ENCODE results near the gene NUDT7. TPM values are rescaled to one million over a fixed set of nuclear protein-coding genes. Genes with fewer than 3 reads are reported as not detected.

Gene NUDT7
- total RNA-seq, 1 donor = 9.2 TPM

- no peak for DNase-seq (ENCODE audit: low read depth)
- TF ChIP-seq CTCF (IDR thresholded peaks at IDR 0.05; ENCODE audit: insufficient read depth, low read length) = no peak
Observed at GRCh38 chr16:77781091-77781490, 58.8 kb downstream of the NUDT7 start.

GRCh38 chr16:77782694-77783093 lies 60.4 kb downstream of the NUDT7 start:
- peak; percentile 44 for TF ChIP-seq CTCF (IDR thresholded peaks at IDR 0.05; ENCODE audit: insufficient read depth, low read length)
- peak; percentile 33 for DNase-seq (ENCODE audit: low read depth)
- no peak overlapping the region for H3K4me3 ChIP-seq (ENCODE audit: low read depth, low read length)

More at GRCh38 chr16:77781091-77781490, 58.8 kb downstream of the NUDT7 start:
- no peak overlapping the region for H3K4me3 ChIP-seq (ENCODE audit: low read depth, low read length)

GRCh38 chr16:77784441-77785372 lies 62.4 kb downstream of the NUDT7 start:
- H3K4me3 ChIP-seq (ENCODE audit: low read depth, low read length) = no peak overlapping the region
- peak; percentile 39 for TF ChIP-seq CTCF (IDR thresholded peaks at IDR 0.05; ENCODE audit: insufficient read depth, low read length)
- peak; percentile 21 for DNase-seq (ENCODE audit: low read depth)

GRCh38 chr16:77785373-77785764 lies 63.1 kb downstream of the NUDT7 start:
- no peak for DNase-seq (ENCODE audit: low read depth)
- no peak for TF ChIP-seq CTCF (IDR thresholded peaks at IDR 0.05; ENCODE audit: insufficient read depth, low read length)
- H3K4me3 ChIP-seq (ENCODE audit: low read depth, low read length) = no peak overlapping the region

- DNase-seq (ENCODE audit: low read depth) = peak; percentile 21
- TF ChIP-seq CTCF (IDR thresholded peaks at IDR 0.05; ENCODE audit: insufficient read depth, low read length) = no peak
Observed at GRCh38 chr16:77786186-77786847, 64.0 kb downstream of the NUDT7 start.

GRCh38 chr16:77787452-77787851 lies 65.1 kb downstream of the NUDT7 start:
- no peak for DNase-seq (ENCODE audit: low read depth)
- TF ChIP-seq CTCF (IDR thresholded peaks at IDR 0.05; ENCODE audit: insufficient read depth, low read length) = no peak
- H3K4me3 ChIP-seq (ENCODE audit: low read depth, low read length) = no peak overlapping the region

More at GRCh38 chr16:77786186-77786847, 64.0 kb downstream of the NUDT7 start:
- no peak overlapping the region for H3K4me3 ChIP-seq (ENCODE audit: low read depth, low read length)
